Measurements from ENCODE around the gene CUL1.

GRCh38 chr7:148773334-148773733 is 74.6 kb downstream of the CUL1 start:
- no peak for TF ChIP-seq CTCF (IDR thresholded peaks at IDR 0.05)
- no peak for TF ChIP-seq POLR2A (IDR thresholded peaks at IDR 0.05)

Measured in uterus (tissue), 2 donors.